Measurements from ENCODE around the gene PLB1. TPM values are rescaled to one million over a fixed set of nuclear protein-coding genes. Genes with fewer than 3 reads are reported as not detected.

Gene PLB1
- polyA plus RNA-seq, 2 of the 4 experiments (the other 2 are of a cell fraction), result 0.26 to 1.4 TPM

- Histone ChIP-seq H3K27ac (peak overlapping the region; percentile 37 to 50; a peak in 4 of 6 replicates), H3K4me3 (no peak overlapping the region), H3K9me3 (no peaks in the 10 kb centered on the region), H3K4me2 (no peak overlapping the region), H3K4me1 (peaks cover 17% of the 10 kb centered on the region)
- DNase-seq (ENCODE audit: low read depth in 1 of 2, low spot score in 1 of 2) (peak; percentile 37 to 43), ATAC-seq (peak in 1 of 2 experiments; percentile 66; a peak in 3 of 6 replicates), FAIRE-seq (no peak)
- CTCF ChIA-PET, result interaction anchor here (0.7 to 12.5 kb wide), 11 partner anchors 11 to 923 kb away, joined by 3 to 159 read pairs (median 5); partner anchors contain the start of gene PPP1CB
- 60% methylated on average over 5 of the region's 5 CpGs for WGBS (ENCODE audit: missing lambda C conversion rate)
- POLR2A ChIA-PET, result interaction anchor here (1.9 kb wide), 1 partner anchor 145 kb away, joined by 4 read pairs; the partner anchor contains the start of gene PPP1CB
- TF ChIP-seq RAD21 (conservative IDR thresholded peaks at IDR 0.05 in 1 of 2, IDR thresholded peaks at IDR 0.05 in 1 of 2) (peak; percentile 52 to 66), CTCF (IDR thresholded peaks at IDR 0.05) (peak; percentile 31; the same call in 1 of the 3 replicates), CHD2 (IDR thresholded peaks at IDR 0.05; ENCODE audit: low read length, partially characterized antibody) (no peak), SMC3 (IDR thresholded peaks at IDR 0.05) (0 out of 3 replicates have a peak, but pooled peaks have one; percentile 27), ELK1 (IDR thresholded peaks at IDR 0.05; ENCODE audit: low read depth, low read length) (no peak), CBX8 (IDR thresholded peaks at IDR 0.05) (no peak)
Measured at GRCh38 chr2:28606986-28607441, 111.2 kb downstream of the PLB1 start.

- 64% methylated on average over 8 of the region's 8 CpGs for WGBS (ENCODE audit: missing lambda C conversion rate)
- Histone ChIP-seq H3K4me3 (no peak overlapping the region), H3K4me2 (no peak overlapping the region), H3K4me1 (peaks cover 17% of the 10 kb centered on the region), H3K27ac (peak overlapping the region; percentile 37 to 50; a peak in 2 of 6 replicates), H3K9me3 (no peaks in the 10 kb centered on the region)
- POLR2A ChIA-PET, result interaction anchor here (0.8 kb wide), 1 partner anchor 39 kb away, joined by 3 read pairs; no protein-coding TSS in a partner anchor
- no peak for FAIRE-seq
- ATAC-seq, result no peak
- no peak for DNase-seq (ENCODE audit: low read depth in 1 of 2, low spot score in 1 of 2)
- TF ChIP-seq KDM1A (IDR thresholded peaks at IDR 0.05; ENCODE audit: low read depth), result no peak
- no peak for TF ChIP-seq BHLHE40 (IDR thresholded peaks at IDR 0.05; ENCODE audit: low read depth, low read length)
- no peak for TF ChIP-seq MAFK (IDR thresholded peaks at IDR 0.05; ENCODE audit: partially characterized antibody)
- TF ChIP-seq FOSL2 (IDR thresholded peaks at IDR 0.05), result no peak
- TF ChIP-seq FOSL2 (CRISPR knock-in tag; IDR thresholded peaks at IDR 0.05), result no peak
- TF ChIP-seq ATOH8 (CRISPR knock-in tag; IDR thresholded peaks at IDR 0.05; ENCODE audit: low read depth), result no peak
- TF ChIP-seq RNF2 (IDR thresholded peaks at IDR 0.05; ENCODE audit: borderline replicate concordance, low read depth), result no peak
- no peak for TF ChIP-seq ELK1 (IDR thresholded peaks at IDR 0.05; ENCODE audit: low read depth, low read length)
- TF ChIP-seq CTCF (IDR thresholded peaks at IDR 0.05), result no peak
- TF ChIP-seq ESRRA (IDR thresholded peaks at IDR 0.05; ENCODE audit: borderline replicate concordance, low read length), result no peak
- TF ChIP-seq HDAC2 (IDR thresholded peaks at IDR 0.05), result no peak
- TF ChIP-seq ZSCAN20 (CRISPR knock-in tag; IDR thresholded peaks at IDR 0.05), result no peak
- no peak for TF ChIP-seq ZFP36 (IDR thresholded peaks at IDR 0.05; ENCODE audit: borderline replicate concordance, partially characterized antibody)
- no peak for TF ChIP-seq MYC (IDR thresholded peaks at IDR 0.05; ENCODE audit: borderline replicate concordance, low read length)
- no peak for TF ChIP-seq E2F6 (IDR thresholded peaks at IDR 0.05; ENCODE audit: borderline replicate concordance, low read depth)
- CTCF ChIA-PET, result interaction anchor here (1.4 to 12.5 kb wide), 6 partner anchors 10 to 924 kb away, joined by 3 to 159 read pairs (median 5); no protein-coding TSS in a partner anchor
Measured at GRCh38 chr2:28607730-28608499, 112.1 kb downstream of the PLB1 start.

Measured in A549 (cell line).